ENCODE results near the gene MRPL39. TPM values are rescaled to one million over a fixed set of nuclear protein-coding genes. Genes with fewer than 3 reads are reported as not detected.

The MRPL39 gene
- total and polyA plus RNA-seq, 9 of the 15 experiments (the other 6 are each of a cell fraction or from before 2014, with no cell fraction given), result 65.4 to 247 (median 105) TPM

GRCh38 chr21:25607151-25608043, at the start of gene MRPL39 (continued):
- TF ChIP-seq BRCA1 (IDR thresholded peaks at IDR 0.05) (no peak), BRCA1 (CRISPR knock-in tag; IDR thresholded peaks at IDR 0.05) (no peak), SLC30A9 (CRISPR knock-in tag; IDR thresholded peaks at IDR 0.05) (no peak), ZNF77 (CRISPR knock-in tag; IDR thresholded peaks at IDR 0.05) (no peak), BRD9 (IDR thresholded peaks at IDR 0.05; ENCODE audit: low read depth, partially characterized antibody) (no peak), ETS1 (conservative IDR thresholded peaks at IDR 0.05; ENCODE audit: control insufficient read depth, low read depth, low read length) (peak; percentile 82), PKNOX1 (IDR thresholded peaks at IDR 0.05) (no peak), SRSF1 (IDR thresholded peaks at IDR 0.05; ENCODE audit: low read depth, low read length) (peak; percentile 88; the same call in 1 of the 2 replicates), TOE1 (IDR thresholded peaks at IDR 0.05; ENCODE audit: borderline replicate concordance) (peak; percentile 90), TOE1 (CRISPR knock-in tag; IDR thresholded peaks at IDR 0.05; ENCODE audit: borderline replicate concordance, low read depth) (no peak), MAFK (IDR thresholded peaks at IDR 0.05; ENCODE audit: low read length) (0 out of 2 replicates have a peak, but pooled peaks have one; percentile 17), ZNF511 (CRISPR knock-in tag; IDR thresholded peaks at IDR 0.05) (peak; percentile 84; the same call in 1 of the 2 replicates), ZNF609 (CRISPR knock-in tag; IDR thresholded peaks at IDR 0.05; ENCODE audit: borderline replicate concordance) (no peak), NEUROD1 (IDR thresholded peaks at IDR 0.05; ENCODE audit: borderline replicate concordance, low read depth, low read length, partially characterized antibody) (peak; percentile 93), GTF2E2 (tag; IDR thresholded peaks at IDR 0.05) (peak; percentile 100), HINFP (tag; conservative IDR thresholded peaks at IDR 0.05; ENCODE audit: low read depth) (no peak), ZNF561 (CRISPR knock-in tag; conservative IDR thresholded peaks at IDR 0.05) (no peak), ZNF324 (CRISPR knock-in tag; IDR thresholded peaks at IDR 0.05) (no peak)
